Stimulated activated CD4-positive, alpha-beta T cell treated with anti-CD3 and anti-CD28 coated beads, Interleukin-2, amount 100 ng/mL, for 24 hours (primary cell): ENCODE results near the gene LRFN2.

Source experiments
- DNase-seq, 2 donors: peaks; one replicate each; pipeline ENCODE4 v3.0.0-alpha.2; 2020

LRFN2 gene

DNA sequence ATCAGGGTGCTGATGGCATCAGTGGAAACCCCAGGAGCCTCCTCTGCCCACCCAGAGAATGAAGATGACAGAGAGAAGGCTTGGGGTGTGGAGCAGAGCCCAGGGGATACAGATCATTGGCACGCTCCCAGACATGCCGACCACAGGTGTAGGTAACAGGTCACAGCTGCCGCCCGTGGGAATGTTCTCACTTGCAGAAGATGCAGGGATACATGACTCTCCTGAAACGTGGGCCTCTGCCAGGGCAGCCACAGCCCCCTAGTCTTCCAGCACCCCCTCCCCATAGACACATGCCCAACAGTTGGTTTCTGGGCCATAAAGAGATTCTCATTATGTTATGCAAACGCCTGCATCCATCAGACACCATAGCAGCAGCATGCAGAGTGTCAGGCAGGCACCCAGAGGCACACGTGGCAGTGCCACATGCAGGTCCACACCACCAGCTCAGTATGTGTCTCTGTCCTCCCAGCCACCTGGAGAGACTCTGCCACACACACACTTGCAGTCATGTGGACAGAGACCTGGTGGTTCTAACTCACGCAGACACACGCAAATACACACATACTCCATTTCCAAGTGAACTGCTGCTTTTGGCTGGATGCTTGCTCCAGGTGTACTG, 45.5 kb downstream of the LRFN2 start:
- DNase-seq, result no peak

DNA sequence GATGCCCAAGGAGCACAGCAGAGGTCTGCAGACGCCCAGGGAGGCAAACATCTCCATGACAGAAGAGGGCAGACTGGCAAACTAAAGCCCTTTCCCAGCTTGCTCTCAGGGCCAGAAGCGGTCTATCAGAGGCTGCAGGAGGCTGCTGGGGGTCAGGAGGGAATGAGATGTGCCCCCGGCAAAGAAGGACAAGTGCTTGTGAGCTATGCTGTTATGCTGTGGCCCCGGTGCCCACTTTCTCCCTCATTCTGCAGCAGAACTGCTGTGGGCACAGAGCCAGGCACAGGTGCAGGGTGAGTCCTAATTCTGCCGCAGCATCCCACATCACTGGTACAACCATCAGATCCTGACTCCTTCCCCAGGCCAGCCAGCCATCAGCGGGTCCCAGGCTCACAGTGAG, 46.4 kb downstream of the LRFN2 start:
- DNase-seq, result no peak

DNA sequence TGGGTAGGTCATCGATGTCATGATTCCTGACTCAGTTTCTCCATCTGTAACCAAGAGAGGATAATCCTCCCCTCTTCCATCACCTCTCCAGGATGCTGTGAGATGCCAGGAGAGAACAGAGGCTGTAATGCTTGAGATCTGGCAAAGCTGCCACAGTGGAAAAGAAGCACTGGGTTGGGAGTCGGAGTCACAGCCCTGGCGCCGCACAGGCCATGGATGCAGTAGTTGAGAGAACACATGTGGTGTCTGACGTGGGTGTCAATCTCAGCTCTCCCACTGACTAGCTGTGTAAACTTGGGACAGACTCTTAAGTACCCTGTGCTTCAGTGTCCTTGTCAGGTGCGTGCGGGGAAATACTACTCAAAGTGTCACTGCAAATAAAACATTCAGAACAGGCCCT, 47.3 kb downstream of the LRFN2 start:
- DNase-seq, result no peak

DNA sequence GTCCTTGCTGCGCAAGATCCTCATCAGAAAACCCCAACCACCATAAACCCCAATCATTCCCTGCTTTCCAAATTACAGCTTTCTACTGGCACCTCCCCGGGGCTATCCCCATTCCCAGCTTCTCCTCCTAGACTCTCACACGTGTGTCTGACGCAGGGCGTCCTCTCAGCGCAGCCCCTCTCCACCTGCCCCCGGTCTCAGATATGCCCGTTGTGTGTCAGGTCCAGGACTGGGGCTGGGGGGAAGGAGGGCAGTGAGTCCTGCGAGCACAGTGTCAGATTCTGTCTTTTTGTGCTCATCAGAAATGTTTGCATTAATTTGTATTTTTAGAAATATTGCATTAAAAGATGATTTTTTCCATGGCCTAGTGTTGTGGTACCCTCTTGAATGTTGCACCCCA, 48.6 kb downstream of the LRFN2 start:
- no peak for DNase-seq

DNA sequence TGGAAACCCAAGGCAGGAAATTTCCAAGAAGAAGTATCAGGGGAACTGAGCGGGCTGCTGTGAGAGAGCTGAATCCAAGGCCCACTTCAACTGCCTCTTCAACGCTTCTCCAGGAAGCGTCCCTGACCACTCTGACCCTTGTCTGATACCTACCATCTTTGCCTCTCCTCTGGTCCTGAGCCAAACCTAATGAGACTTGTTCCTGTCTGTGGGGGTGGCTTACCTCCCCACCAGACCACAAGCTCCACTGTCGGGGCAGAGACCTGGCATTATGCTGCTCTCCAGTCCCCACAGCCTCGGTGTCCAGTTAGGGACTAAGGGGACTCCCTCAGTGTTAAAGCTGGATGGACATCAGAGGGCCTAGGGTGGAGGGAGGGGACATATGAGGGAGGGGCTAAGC, 49.7 kb downstream of the LRFN2 start:
- no peak for DNase-seq

DNA sequence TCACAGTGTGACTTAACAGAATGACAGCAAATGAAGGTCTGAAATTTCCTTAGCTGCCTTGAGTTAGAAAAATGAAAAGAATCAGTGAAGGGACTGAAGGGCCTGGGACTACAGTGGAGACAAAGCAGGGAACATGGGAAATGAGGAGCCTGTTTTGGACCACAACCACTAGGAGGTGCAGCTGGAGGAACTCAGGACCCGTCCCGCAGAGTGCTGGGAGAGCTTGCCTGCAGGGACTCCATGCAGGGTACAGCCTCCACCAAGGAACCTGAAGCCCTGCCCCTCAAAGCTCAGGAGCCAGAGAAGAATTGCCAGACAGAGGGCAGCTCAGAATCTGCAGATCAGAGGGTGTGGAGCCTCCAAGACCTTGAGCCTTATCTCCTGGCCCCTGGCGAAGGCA, 50.7 kb downstream of the LRFN2 start:
- no peak for DNase-seq

DNA sequence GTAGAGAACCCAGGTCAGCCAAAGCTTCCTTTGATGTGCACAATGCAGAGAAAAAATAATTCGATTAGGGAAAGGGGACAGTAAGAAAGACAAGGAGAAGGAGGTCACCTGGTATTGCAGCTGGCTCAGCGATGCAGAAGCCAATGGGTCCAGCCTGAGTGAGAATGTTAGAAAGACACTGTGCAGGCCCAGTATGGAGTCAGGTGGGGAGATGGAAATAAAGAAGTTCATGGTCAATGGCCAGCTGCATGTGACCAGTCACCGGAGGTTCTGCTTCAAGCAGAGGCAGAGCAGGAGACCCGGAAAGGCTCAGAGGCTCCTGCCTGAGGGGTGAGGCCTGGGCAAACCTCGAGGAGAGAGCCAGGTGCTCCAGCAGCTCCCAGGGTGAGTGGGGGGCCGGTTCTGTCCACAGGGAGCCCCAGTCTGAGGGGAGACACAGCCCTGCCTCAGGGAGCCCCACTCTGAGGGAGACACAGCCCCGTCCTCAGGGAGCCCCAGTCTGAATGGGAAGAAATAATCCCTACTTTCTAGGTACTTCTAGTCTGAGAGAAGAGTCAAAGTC, 51.3 kb downstream of the LRFN2 start:
- no peak for DNase-seq

DNA sequence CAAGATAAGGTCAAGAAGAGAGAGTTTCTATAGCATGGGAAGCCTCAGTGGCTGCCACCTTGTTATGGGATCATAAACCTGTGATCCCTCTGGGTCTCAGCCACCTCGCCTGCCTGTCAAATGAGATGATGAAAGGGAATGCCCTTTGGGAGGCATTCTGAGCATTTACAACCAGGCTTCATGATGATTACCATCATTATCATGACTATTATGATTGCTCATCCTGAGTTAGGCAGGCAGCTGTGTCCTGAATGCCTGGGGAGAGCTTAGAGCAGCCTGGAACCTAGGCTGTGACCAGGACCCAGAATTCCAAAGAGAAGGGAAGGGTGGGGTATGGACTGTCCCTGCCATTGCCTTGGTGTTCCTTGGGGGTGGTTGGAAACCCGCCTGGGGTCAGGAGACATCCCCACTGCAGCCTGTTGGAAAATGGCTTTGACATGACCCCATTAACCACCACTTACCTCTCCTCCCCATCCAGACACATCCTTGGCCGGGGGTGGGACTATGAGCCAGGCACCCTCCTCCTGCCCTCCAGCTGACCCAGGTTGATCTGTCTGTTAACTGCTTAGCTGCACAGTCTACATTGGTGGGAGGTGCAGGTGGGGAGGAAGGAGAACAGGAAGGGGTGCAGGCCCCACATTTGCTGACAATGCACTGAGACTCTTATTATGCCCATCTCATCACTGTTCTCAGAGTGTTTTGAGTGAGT, 51.9 kb downstream of the LRFN2 start:
- no peak for DNase-seq

DNA sequence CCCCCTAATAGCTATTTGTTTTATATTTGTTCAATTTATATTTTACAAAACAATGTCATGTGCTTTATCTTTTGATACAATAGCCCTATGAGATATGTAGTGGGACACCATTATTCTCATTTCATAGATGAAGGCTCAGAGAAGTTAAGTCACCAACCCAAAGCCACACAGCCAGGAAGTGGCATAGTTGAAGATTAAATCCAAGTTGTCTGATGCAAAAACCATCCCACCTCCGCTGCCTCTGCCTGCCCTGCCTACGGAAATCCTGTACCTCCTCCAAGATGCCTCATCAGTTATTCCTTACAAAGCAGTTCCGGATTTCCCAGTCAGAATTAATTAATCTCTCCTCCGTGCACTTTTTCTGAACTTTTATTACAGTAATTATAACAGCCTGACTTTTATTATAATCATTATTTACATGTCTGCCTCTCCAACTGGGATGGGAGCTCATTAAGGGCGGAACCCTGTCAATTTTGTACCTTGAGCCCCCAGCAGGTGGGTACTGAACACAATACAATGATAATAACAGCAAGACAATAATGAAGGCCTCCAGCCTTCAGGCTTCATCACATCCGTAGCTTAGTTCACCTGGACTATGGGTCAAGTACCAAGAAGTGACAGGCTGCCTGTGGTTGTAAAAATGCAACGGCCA, 54.7 kb downstream of the LRFN2 start:
- no peak for DNase-seq

DNA sequence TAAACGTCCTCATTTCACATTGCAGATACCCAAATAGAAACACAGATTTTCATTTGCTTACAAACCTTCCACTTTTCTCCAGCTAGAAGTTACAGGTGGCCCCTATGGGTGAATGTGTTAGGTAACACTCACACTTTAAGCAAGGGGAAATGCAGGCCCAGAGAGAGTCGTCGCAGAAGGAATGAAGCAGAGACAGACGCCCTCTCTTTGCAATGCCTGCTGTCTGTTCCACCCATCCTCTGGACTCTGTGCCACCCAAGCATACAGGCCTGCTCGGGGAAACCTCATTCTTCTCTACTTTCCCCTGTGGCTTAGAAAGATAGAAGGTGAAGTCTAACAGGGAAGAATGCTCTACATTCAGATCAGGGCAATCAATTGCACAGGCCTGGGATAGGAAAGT, 57.2 kb downstream of the LRFN2 start:
- no peak for DNase-seq

DNA sequence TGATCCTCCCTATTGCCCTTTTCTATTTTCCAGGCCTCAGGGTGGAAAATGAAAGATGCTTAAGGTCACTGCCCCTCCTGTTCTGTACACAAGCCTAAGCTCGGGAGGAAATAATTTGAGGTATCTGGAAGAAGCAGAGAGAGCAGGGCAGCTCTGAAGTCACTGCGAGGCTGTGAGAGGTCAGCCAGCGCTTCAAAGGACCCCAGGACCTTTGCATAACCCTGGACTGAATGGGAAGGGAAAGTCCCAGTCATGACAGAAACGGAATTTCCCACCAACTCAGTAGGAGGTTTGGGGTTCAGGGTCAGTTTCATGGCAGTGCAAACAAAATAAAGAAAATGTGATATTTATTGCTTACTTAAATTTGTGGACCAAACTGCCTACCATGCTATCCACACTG, 58.1 kb downstream of the LRFN2 start:
- DNase-seq, result no peak

DNA sequence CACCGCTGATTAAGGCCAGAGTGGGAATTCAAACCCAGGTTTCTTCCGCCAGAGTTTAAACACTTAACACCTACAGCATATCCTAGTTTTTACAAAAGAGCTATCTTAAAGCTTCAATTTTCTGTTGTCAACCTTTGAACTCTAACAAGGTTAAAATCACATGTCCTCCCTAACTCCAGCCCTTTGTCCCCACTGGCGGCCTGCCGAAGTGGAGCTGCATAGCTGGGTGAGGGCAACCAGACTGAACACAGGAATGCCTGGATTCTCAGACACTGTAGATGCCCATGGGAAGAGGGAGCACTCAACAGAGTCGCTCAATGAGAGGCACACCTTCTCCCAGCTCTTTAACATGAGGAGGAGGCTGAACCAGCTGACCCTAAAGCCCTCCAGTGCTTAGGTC, 59.1 kb downstream of the LRFN2 start:
- no peak for DNase-seq

DNA sequence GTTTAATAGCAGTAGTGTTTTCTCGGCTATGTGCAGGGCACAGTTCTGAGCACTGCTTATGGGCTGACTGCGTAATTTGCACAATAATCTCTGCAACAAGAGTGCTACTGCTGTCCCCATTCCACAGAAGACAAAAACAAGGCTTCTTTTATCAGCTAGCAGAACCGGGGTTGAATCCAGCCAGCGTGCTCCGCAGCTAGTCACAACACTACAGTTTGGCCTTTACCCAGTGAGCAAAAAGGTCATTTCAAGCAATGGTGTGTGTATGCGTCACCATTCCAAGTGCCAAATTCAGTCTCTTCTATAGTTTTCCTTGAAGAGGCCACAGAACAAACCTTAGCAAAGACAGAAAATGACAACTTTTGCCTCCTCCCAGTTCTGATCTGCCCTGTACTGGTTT, 61.1 kb downstream of the LRFN2 start:
- DNase-seq, result no peak

DNA sequence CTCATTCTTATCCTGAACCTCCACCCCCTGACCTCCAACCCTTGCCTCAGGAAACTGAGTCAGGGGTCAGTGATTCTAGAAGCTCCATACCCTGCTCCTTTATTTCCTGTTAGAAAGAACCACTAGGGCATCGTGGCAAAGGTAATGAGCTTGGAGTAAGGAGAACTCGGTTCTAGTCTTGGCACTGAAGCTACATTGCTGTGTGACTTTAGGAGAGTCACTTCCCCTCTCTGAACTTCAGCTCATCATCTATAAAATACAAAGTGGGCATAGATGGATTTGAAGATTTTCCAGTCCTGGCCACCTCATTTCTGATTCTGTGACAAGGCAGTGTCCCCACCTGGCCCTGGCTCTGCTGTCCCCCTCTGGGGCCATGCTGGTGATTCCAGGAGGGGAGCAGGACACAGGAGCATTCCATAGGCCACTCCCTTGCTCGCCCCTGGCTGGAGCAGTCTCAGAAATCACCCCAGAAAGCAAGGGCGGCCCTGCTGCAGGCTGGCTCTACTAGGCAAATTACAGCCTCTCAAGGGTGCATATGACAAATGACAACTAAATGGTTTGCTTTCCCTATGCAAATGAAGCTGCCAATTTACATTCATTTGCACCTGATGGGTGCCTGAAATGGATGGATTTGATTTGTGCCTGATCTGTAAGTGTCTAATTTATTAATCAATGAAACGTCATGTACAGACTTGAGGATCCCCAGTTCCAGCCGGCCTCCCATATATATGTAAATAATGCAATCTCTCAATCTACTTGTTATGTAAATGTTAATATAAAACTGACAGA, 62.2 kb downstream of the LRFN2 start:
- no peak for DNase-seq

DNA sequence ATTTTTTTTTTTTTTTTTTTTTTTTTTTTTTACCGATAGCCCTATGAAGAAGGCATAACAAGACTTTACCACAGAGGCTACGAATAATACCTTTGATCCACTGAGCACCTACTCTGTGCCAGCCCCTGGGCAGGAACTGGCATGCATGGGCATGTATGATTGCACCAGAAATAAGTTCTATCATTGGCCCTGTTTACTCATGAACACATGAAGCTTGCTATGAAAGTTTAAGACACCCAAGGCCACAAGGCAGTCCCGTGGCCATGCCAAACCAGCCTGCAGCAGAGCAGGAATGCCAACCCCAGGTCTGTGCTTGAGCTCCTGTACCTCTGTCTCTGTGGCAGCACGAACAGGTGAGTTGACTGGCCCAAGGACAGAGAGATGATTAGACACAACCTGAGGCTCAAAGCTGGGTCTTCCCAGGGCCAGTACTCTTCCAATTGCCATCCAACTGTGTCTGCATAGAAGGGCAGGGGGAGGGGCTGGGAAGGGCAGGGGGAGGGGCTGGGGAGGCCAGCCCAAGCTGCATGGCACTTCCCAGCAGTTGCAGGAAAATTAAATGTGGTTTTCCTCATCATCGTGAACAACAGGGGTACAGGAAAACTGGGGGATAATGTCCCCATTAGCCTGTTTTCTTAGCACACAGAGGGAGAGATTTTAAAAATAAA, 63.5 kb downstream of the LRFN2 start:
- no peak for DNase-seq

DNA sequence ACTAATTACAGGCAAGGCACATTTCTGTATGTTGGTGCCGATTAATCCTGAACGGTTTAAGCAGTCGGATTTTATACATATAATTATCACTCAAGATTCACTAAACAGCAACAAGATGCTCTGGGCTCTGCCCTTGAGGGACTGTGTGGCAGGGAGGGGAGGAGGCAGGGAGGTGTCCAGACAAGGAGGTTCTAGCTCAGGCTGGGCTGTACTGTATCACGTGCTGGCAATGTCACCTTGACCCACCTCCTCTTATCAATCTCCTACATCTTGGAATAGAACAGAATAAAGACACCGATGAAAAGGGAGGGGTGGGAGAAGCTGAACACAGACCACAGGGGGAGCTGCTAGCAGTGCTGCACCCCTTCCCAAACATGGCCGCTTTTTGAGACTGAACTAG, 65.7 kb downstream of the LRFN2 start:
- no peak for DNase-seq

DNA sequence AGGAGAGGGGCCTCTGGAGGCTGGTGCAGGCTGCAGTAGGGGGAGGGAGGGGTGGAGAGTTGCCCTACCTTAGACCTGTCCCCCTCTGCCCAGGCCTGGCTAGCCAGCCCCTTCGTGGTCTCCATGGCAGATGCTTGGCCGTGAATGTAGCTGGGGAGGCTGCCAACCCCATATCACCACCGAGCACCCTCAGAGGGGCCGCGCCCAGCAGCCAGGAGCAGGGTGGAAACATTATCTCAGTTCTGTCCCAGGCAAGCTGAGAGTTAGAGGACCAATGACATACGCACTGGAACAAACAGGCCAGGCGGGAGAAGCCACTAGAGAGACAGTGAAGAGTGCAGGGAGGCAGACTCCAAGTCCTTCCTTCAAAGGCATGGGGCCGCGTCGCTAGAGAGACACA, 66.5 kb downstream of the LRFN2 start:
- no peak for DNase-seq

DNA sequence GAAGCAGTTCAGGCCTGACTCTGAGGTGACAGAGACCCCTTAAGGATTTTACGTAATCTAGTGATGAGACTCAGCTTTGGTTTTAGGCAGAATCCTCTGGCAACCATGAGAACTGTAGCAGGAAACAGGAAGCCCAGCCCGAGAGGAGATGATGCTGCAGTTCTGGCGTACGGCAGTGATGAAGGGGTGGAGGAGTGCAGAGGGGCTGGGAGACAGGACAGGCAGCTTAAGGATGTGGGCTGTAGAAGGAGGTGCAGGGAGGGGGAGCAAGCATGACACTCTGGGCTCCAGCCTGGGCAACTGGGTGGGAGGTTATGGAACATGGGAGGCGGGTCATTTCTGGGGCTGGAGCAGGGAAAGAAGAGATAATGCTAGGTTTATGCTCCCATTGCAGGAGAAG, 67.1 kb downstream of the LRFN2 start:
- no peak for DNase-seq

DNA sequence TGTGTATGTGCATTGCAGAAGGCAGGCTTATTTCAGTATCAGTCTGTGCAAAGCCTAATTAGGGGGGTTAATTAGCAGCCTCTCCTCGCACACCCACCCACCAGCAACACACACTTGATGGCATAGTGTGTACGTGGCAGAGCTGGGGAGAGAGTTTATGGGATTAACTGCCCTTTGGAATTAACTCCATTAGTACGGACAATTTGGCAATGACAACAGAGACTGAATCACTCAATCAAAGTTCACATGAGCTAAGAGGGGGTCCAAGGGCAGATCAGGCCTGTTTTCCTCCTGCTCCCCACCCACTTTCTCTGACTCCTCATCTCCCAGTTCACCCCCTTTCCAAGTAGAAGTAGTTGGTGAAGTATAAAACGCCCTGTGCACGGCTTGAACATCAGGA, 69.5 kb downstream of the LRFN2 start:
- no peak for DNase-seq

DNA sequence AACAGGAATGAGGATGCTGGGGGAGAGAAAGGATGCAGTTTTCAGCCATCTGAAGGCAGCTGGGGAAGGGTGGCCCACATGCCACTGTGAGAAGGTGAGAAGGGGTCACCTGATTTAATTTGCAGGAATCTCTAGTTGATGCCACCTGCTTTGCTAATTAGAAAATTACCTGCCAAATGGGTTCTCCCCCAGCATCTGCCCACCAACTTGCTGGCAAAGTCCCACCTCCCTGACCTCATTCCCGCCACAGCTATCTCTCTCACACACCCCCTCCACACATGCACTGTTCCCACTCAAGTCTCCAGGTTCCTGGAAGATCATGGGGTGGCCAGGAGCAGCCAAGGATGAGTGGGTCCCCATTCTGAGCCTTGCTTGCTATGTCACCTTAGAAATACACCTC, 70.7 kb downstream of the LRFN2 start:
- DNase-seq, result no peak

DNA sequence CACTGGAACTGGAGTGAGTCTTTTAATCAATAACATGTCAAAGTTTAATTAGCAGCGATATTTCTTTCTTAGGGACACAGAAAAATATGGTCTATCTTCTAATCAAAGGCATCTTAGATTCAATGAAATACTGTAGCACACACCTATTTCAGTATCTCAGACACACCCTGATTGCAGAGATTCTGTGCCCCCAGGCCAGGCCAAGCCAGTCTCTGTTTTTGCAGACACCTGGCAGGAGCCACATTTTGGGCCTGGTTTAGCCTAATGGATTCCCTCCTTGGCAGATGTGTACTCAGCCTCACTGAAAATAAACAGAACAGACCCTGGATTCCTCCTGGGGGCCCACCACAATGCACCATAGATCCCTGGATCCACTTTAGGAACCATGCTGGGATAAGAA, 74.8 kb downstream of the LRFN2 start:
- DNase-seq, result no peak

DNA sequence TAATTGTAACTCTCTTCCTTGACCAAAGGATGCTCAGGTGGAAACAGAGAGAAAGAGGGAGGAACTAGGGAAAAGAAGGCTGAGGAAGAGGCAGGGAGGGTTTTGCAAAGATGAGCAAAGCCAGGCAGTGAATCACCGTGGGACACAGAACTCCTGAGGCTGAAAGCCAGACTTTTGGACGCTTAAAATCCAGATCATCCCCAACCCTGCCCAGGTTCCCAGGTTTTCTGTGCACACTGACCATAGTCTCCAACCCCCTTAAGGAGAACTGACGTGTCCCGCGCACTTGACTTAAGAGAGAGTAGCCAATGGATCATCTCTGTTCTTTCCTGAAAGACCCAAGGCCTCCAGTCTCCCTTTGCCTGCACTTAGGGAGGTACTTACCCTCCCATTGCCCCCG, 75.3 kb downstream of the LRFN2 start:
- no peak for DNase-seq

DNA sequence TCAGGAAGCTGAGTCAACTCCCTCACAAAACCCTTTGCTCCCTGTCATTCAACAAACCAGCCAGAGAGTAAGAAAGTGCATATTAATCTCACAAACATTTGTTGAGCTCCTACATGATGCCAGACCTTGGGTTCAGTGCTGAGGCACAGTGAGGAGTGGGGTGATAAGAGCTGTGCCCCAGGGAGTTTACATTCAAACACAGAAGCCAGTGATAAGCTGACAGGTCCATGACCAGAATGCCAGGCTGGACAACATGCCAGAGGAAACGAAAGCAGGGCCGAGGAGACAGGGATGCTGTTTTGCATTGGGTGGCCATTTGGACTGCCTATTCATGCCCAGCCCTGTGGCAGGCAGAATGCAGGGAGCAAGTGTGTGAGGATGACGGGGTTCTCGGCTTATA, 76.7 kb downstream of the LRFN2 start:
- no peak for DNase-seq
